Measurements from ENCODE around the gene PPP1R13B. TPM values are rescaled to one million over a fixed set of nuclear protein-coding genes. Genes with fewer than 3 reads are reported as not detected.

The PPP1R13B gene
- polyA plus RNA-seq, 4 donors, result 28.9 to 39.1 (median 31.1) TPM

GRCh38 chr14:103716091-103716801, 131.1 kb downstream of the PPP1R13B start:
- DNase-seq (ENCODE audit: low read depth in 4 of 4, low spot score in 3 of 4), result no peak

DNA sequence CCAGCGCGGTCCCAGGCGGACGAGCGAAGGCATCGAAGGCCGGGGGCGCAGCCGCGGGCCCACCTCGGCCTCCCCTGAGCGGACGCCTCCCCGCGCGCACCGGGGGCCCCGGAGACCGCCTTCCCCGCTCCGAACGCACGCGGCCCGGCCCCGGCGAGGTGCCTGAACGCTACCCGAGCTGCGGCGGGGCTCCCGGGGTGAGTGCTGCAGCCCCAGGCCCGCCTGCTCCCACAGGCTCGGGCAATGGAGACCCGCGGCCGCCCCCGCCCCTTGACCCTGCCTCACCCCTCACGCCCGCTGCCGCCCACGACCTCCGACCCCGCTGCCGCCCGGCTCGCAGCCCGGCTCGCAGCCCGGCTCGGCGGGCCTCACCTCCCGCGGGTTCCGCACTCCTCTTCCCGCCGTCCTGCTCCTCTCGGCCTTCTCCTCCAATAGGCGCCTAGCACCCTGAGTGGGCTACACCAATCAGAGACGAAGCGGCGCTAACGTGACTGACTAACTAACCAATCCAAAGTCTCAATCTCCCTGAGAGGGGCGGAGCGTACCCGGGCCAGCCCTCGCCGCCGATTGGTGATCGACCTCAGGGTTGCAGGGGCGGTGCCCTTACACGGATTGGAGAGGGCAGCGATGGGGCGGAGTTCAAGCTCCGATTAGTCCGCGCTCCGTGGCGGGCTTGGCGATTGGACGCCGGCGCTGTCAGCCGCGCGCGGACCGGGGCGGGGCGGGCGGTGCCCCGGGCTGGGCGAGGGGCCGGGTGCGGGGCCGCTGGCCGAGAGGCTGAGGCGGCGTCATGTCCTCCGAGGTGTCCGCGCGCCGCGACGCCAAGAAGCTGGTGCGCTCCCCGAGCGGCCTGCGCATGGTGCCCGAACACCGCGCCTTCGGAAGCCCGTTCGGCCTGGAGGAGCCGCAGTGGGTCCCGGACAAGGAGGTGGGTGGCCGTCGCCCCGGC, 132.0 kb downstream of the PPP1R13B start, which contains the start of the genes XRCC3 and ZFYVE21:
TSS of gene XRCC3 (minus strand) at position 400 of the 949 bp plus-strand sequence. CDS start 4,364 bp downstream, outside the sequence.
TSS of gene ZFYVE21 (plus strand) at position 759 of the 949 bp plus-strand sequence. CDS start at position 791, 32 bp downstream.
- DNase-seq (ENCODE audit: low read depth in 4 of 4, low spot score in 3 of 4), result peak; percentile 97 to 99 (median 99)

GRCh38 chr14:103714063-103714724, 133.2 kb downstream of the PPP1R13B start:
- DNase-seq (ENCODE audit: low read depth in 4 of 4, low spot score in 3 of 4), result no peak

DNA sequence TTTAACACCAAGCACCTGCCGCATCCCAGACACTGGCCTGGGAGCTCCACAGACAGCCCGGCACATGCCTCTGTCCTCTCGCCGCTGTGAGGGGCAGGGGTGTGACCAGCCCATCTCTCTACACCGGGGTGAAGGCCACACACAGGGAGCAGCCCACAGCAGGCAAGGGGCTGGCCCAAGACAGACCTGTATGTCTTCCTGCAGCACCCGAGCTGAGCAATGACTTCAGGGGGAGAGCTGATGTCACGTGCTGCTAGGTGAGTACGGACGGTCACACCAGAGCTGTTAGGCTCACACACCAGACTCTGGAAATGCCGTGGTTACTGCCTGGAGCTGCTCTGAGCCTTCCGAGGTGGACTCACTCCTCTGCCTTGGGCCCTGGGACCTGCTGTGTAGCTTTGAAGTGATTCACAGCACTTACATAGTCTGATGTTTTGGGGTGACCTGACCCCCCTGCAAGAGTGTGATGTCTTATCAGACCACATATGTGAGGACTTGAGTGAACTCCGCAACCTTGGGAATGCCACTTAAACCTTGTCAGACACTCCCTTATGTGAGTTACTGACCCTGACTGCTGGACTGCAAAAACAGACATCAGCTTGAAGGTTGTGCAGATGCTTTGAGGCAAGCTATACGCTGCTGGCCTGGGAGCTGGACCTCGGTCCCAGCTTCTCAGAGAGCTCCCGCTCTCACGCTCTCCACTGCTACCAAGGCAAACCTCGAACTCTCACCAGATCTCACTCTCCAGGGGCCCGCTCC, 133.9 kb downstream of the PPP1R13B start:
- no peak for DNase-seq (ENCODE audit: low read depth in 4 of 4, low spot score in 3 of 4)

- DNase-seq (ENCODE audit: low read depth in 4 of 4, low spot score in 3 of 4), result no peak
These were observed 134.6 kb downstream of the PPP1R13B start for GRCh38 chr14:103712633-103713247.

DNA sequence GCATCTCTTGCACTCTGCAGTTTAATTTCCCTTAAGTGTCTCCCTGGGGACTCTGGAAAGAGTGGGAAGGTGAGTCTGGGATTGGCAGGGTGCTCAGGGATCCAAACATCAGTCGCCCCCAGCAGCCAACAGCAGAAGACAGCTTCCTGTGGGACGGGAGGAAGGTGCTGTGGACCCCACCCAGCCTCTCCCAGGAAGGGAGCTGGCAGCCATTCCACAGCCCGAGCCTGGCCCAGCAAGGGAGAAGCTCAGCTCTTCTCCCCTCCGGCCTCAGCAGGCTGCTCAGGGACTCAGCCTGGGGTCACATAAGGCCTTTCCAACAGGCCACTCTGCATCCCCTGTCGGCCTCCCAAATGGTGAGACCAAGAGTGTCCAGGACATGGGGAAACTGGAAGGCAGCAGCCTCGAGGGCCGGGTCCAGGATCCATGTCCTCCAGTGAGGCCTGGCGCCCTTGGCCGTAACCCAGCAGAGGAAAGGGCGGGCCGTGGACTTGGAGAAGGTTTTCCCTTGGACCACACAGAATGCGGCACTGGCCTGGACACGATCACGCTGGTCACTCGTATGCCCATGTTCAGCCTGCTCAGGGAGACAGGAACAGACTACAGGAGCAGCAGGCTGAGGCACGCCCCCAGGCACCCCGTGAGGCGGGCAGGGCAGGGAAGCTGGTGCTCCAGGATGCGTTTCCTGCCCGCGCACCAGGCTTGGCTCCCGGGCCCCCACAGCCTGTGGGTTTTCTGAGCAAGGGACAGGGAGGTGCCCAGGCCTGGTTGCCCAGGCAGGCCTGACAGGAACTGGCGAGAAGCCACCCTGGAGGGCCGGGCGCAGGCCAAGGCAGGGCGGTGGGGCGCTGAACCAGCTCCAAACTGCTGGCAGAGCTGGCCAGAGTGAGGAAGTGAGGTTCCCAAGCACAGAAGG, 135.6 kb downstream of the PPP1R13B start:
- no peak for DNase-seq (ENCODE audit: low read depth in 4 of 4, low spot score in 3 of 4)

DNA sequence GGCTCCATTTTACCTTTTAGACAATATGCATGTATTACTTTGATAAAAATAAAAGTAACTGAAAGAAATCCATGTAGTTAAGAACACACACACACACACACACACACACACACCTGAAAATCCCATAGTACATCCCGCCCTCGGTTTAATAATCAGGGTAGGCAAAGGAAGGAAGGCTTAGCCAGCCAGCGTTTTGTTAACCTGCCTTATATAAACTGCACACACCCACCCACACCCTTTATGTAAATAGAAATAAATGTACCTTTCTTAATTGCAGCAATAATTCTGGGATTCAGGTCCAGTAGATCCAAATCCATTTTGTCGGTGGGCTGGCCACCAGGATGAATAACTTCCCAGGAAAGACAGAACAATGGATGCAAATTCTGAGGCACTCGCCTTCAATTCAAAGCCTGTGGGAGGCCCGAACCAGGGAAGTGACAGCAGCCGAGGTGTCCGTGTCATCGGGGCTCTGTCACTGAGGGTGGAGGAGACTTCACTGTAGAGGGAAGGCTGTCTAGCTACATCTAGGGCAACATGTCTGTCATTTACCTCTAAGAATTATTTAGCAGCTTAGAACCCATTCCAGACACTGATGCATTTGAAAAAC, 136.5 kb downstream of the PPP1R13B start:
- DNase-seq (ENCODE audit: low read depth in 4 of 4, low spot score in 3 of 4), result no peak

DNA sequence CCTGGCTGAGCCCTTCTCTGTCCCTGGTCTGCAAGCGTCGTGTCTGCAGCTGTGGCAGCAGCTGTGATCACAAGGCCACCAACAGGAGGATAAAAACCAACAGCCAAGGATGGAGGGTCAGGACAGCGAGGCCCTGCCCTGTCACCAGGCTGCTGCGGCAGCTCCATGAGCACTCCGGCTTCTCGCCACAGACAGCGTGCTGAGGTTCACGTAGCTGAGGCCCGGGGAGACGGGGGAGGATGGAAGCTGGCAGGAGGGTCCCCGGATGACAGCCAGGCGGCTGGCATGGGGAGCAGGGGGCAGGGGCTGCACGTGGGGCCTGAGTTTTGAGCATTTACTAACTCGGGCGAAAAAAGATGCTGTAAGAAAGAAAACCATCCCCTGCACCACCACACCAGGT, 137.6 kb downstream of the PPP1R13B start:
- no peak for DNase-seq (ENCODE audit: low read depth in 4 of 4, low spot score in 3 of 4)

DNA sequence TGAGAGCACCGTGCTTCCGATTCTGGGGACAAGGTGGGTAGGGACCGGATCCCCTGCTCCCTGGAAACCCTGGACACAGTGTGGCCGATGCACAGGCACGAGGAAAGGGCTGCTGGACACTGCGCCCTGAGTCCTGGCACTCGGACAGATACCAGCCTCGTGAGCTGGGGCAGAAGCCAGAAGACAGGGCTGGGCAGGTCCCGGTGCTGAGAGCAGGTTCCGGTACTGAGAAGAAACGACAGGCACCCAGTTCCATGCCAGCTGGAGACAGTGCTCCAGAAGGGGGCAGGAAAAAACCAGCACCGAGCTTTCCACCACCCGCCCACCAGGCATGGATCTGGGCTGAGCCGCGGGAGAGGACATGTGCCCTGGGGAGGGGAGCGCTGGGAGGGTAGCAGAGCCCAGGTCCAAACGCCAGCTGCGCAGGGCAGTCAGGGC, 138.6 kb downstream of the PPP1R13B start:
- no peak for DNase-seq (ENCODE audit: low read depth in 4 of 4, low spot score in 3 of 4)

DNA sequence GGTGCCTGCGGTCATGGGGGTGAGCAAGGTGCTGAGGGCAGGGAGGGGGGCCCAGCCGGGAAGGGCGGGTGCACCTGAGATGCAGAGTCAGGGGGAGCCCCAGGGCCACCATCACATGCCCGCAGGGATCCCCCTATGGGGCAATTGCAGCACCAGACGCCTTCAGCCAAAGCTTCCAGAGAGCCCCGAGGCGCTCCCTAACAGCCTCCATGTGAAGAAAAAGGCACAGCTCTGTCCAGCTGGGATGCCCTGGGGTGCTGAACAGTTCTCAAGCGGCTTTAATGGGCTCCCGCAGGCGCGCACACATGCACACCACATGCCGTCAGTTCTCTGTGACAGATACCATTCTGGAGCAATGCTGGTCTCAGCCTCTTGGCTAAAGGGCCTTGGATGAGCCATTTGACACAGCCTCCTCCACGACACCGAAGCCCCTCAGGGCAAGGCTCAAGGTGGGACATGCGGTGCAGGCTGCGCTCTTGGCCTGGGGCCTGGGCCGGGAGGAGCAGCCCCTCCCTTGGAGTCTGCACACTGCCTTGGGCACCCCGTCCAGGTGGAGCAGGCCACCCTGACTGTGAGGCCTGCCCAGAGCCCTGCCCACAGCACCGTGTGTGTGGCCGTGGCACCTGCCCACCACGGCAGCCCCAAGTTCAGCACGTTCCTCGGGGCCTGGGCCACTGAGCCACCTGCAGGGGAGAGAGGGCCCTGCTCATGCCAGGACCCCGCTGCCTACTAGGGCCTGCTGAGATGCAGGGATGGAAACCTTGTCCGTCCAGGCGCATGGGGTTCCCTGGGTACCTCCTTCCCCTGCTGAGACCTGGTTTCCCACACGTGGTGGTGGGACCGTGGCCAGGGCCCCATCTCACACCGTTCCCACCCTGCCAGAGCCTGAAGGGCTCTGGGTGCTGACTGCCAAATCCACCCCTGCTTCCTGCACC, 139.8 kb downstream of the PPP1R13B start:
- DNase-seq (ENCODE audit: low read depth in 4 of 4, low spot score in 3 of 4), result no peak

DNA sequence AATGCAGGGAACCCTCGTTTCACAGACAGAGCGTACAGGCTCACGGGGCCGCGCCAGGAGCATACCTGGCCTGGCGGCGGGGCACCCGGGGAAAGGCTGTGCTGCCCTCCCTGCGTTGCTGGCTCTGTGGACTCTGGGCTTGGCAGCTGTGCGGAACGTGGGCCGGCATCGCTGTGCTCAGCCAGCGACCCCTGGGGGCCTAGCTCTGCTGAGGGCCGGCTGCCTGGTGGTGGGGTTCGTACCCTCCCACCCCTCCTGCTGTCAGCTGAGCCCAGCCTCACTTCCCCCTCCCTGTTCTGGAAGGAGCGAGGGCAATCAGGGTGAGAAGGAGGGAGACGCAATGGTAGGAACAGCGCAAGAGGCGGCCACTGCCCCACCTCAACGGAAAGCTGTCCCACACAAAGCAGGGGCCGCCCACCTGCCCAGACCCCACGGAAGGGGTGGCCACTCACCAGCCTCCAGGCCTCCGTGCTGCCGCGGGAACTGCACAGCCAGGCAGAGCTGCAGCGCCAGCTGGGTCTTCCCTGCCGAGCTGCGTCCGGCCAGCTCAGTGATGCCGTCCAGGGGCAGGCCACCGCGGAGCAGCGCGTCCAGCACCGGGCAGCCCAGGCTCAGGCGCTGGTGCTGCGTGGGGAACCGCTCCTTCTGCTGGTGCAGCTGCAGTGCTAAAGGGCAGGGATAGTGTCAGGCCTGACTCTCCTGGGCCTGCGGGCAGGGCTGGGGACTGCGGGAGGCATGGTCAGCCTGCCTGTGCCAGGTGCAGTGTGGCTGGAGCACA, 140.6 kb downstream of the PPP1R13B start:
- DNase-seq (ENCODE audit: low read depth in 4 of 4, low spot score in 3 of 4), result no peak

DNA sequence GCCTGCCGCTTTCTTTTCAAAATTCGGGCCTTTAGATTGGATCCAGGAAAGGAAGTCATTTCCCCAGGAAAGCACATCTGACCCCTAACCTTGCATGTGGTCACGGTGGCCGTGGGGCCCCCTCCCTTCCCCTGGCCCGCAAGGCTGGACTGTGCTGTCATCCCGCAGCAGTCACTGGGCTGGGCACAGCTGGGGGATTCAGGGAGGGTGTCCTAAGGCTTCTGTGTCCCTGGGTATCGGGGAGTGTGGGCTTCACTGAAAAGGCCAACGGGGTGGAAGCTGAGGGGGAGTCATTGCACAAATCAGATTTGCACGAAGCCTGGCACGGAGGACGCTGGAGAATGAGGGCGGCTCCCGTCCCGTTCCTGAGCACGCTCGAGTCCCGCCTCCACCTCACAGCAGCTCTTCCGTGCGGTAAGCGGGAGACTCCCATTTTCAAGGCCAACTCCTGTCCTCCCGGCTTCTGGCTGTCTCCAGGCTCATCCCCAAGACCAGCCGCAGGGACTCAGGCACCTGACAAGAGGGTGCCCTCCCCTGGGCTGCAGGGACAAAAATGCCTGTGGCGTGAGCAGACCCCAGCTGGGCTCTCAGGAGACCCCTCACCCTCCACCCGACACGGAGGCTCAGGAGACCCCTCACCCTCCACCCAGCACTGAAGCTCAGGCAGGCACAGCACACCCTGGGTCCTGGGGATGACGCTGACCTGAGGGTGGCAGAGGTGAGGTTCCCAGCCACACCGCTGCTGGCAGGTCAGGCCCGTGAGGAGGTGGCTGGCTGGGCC, 141.7 kb downstream of the PPP1R13B start:
- DNase-seq (ENCODE audit: low read depth in 4 of 4, low spot score in 3 of 4), result no peak

GRCh38 chr14:103705118-103705503, 142.3 kb downstream of the PPP1R13B start:
- DNase-seq (ENCODE audit: low read depth in 4 of 4, low spot score in 3 of 4), result no peak

DNA sequence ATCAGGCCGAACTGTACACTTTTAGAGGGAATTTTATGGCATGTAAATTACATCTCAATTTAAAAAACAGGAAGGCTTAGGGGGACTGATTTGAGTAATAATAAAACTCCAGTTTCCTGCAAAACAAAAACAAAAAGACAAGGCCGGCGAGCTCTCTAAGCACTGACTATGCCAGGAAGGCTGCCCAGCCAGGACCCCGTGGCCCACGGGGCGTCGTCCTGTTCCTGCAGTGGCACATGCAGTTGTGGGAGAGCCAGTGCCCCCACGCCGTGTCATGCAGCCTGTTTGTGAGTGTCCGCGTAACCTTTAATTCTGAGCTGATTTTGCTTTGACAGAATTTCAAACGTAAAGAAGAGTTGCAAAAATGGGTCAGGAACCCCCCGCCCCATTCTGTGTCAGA, 142.7 kb downstream of the PPP1R13B start:
- DNase-seq (ENCODE audit: low read depth in 4 of 4, low spot score in 3 of 4), result no peak

All from right renal pelvis (tissue), 4 donors.